G401 (cell line): ENCODE results near the gene CBLL2. TPM values are rescaled to one million over a fixed set of nuclear protein-coding genes. Genes with fewer than 3 reads are reported as not detected.
"Not testable (repeated sequence)": the region's sequence is repeated elsewhere in the genome, so short reads cannot be mapped to it uniquely, and the experiment has no call there.

Experiments
- DNase-seq: peaks from one replicate; pipeline ENCODE4 v3.0.0-alpha.2; 2015; ENCODE audit warnings: low spot score
- in situ Hi-C: cut with HindIII; loops from 2 replicates; pipeline ENCODE4 v1.10.0; 2016; ENCODE audit warnings: low sequenced_read_pairs, mixed read lengths
- total RNA-seq: library from RNA; depleted of rRNA; stranded (reverse); fragments of >200 nt; shearing (Covaris generic); gene quantifications from 2 replicates; pipeline ENCODE4 v1.2.3, GENCODE V29; 2014; rRNA removed

The CBLL2 gene, protein sequence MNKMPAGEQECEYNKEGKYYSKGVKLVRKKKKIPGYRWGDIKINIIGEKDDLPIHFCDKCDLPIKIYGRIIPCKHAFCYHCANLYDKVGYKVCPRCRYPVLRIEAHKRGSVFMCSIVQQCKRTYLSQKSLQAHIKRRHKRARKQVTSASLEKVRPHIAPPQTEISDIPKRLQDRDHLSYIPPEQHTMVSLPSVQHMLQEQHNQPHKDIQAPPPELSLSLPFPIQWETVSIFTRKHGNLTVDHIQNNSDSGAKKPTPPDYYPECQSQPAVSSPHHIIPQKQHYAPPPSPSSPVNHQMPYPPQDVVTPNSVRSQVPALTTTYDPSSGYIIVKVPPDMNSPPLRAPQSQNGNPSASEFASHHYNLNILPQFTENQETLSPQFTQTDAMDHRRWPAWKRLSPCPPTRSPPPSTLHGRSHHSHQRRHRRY
- total RNA-seq, result not detected in 2 replicates

DNA sequence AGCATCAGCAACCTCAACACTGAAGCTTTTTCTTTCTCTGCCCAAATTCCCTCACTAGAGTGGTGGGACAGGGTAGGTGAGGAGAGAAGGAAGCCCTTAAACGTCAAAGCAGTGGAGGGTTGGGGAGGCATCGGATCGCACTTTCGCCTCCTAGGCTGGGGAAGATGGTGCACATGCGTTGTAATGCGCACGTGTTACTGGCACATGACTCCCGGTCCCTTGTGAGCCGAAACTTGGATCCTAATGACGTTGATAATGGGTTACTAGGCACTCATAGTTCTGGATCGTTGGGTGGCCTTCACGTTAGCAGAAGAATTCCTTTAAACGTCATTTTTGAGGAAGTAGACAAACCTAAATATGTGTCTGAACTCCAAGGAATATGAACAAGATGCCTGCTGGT, at the start of gene CBLL2:
Gene CBLL2, plus strand, starts transcription at position 301 of the 400 bp plus-strand sequence. Its CDS starts 79 bp downstream, at position 380.
- in situ Hi-C loops, result no loop called here
- no peak for DNase-seq

DNA sequence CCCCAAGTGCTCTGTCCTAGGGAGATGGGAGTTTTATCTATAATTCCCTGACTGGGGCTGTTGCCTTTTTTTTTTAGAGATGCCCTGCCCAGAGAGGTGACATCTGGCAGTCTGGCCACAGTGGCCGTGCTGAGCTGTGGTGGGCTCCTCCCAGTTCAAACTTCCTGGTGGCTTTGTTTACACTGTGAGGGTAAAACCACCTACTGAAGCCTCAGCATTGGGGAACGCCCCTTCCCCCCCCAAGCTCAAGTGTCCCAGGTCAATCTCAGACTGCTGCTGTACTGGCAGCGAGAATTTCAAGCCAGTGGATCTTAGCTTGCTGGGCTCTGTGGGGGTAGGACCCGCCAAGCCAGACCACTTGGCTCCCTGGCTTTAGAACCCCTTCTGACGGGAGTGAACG, 38.3 kb upstream of the CBLL2 start:
- DNase-seq, result no peak
- in situ Hi-C loops, result no loop called here

DNA sequence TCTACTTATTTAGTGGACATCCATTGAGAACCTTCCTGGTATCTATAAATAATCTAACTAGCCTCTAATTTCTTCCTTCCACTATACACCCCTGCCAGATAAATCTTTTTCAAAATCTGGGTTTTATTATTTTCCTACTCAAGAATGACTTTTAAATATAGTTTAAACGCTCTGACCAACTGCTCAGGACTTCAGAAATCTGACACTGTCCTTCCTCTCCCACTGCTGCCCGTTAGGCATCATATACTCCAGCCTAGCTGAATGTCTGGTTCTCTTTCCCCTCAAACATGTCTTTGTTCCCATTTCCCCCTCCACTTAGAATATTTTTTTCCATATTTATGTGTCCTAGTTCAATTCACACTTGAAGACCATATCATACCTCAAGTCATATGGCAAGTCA, 35.2 kb upstream of the CBLL2 start:
- in situ Hi-C loops, result no loop called here
- DNase-seq, result no peak

DNA sequence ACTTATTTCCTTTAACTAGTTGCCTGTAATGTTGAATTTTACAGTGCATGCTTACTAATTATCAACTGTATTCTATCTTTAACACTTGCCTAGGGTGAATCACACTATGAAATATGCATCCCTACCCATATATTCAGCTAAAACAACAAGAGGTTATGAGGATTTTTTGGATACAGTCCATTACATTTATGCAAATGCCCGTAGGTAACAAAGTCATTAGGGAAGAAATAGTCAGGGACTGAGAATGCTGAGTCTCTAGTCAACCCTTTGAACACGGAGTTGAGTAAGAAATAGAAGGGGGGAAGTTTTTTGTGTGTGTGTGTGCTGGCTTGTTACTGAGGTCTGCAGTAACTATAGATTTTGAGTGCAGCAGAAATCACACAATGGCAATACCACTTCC, 26.1 kb upstream of the CBLL2 start:
- in situ Hi-C loops, result no loop called here
- no peak for DNase-seq

DNA sequence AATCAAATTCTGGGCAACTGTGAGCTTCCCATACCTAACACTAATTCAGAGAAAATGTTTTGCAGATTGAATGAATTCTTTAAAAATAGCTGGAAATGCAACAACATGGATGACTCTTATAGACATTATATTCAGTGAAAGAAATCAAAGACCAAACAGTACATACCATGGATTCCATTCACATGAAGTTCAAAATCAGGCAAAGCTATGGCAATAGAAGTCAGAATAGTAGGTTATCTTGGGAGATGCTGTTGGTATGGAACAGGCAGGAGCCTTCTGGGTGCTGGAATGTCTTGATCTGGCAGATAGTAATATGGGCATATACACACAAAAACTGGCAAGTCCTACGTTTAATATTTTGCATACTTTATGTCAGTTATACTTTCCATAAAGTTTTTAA, 25.5 kb upstream of the CBLL2 start:
- in situ Hi-C loops, result no loop called here

DNA sequence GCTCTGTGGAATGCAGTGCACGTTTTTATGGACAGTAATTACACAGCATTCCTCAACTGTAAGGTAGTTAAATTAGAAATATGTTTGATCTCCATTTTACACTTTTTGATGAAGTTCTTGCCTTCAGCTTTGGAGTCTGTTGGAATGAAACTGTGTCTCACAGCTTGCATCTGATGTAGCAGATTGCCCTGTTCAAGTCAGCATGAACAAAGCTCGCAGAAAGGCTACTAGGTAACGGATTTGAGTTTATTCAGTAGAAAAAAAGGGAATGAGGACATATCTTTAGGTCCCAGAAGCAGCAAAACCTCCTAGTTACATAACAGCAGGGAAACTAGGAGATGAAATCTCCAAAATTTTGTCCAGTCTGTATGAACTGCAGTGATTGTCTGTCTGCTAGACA, 24.3 kb upstream of the CBLL2 start:
- DNase-seq, result peak; percentile 58
- in situ Hi-C loops, result no loop called here

More for the DNA sequence above, 25.5 kb upstream of the CBLL2 start:
- DNase-seq, result no peak

DNA sequence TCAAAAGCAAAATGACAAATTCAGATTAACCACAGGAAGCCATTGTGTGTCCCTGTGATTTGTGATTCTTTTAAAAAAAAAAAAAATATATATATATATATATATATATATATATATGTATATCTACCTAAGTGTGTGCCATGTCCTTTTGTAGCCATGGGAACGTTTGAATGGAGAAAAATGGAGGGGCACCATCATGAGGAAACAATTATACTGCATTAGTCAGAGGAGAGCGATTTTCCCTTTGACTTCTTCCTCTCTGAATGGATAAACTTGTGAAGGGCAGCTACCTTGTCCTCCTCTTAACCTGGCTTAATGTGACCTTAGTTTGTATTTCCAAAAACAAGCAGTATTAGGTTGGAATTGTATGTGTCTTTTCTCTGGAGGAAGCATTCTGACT, 23.3 kb upstream of the CBLL2 start:
- in situ Hi-C loops, result no loop called here
- DNase-seq, result no peak

DNA sequence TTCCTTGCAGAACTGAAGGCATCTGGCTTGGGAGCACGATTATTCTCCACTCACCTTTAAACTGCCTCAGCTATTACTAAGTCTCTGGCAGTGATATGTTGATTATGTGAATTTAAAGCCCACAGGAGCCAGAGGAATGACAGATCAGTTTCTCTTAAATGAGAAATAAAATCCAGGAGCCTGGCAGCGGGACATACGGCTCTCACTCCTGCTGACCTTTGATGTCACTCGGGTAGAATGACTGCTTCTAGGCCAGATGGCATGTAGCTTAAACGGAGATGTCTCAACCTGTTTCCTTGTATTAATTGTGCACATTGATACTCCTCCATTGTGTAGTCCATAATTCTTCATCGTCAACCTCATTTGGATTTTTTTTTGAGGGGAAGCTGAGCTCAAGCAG, 4.0 kb upstream of the CBLL2 start:
- DNase-seq, result peak; percentile 26
- in situ Hi-C loops, result no loop called here

DNA sequence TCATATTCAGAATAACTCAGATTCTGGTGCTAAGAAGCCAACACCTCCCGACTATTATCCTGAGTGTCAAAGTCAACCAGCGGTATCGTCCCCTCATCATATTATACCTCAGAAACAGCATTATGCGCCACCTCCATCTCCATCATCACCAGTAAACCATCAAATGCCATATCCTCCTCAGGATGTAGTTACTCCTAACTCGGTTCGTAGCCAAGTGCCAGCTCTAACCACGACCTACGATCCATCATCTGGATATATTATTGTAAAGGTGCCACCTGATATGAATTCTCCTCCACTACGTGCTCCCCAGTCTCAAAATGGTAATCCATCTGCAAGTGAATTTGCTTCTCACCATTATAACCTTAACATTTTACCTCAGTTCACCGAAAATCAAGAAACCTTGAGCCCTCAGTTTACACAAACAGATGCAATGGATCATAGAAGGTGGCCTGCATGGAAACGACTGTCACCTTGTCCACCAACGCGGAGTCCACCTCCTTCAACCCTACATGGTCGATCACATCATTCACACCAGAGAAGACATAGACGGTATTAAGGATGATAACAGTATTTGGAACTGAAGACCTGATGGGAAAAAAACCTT, 1.1 kb downstream of the CBLL2 start:
- DNase-seq, result no peak
- in situ Hi-C loops, result no loop called here

DNA sequence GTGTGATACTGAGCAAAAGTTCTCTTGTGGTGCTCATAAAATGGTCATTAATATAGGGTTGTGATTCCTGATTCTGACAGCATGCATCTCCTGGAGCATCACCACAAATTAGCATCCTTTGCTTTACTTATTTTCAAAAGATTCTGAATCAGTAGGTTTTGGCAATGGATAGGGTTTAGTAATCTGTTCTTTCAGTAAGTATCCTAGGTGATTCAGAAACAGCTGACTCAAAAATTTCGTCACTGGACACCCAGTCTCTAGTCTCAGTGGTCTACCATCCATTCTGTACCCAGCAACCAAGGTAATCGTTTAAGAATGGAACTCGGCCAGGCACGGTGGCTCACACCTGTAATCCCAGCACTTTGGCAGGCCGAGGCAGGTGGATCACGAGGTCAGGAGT, 4.1 kb downstream of the CBLL2 start:
- DNase-seq, result no peak
- in situ Hi-C loops, result no loop called here

DNA sequence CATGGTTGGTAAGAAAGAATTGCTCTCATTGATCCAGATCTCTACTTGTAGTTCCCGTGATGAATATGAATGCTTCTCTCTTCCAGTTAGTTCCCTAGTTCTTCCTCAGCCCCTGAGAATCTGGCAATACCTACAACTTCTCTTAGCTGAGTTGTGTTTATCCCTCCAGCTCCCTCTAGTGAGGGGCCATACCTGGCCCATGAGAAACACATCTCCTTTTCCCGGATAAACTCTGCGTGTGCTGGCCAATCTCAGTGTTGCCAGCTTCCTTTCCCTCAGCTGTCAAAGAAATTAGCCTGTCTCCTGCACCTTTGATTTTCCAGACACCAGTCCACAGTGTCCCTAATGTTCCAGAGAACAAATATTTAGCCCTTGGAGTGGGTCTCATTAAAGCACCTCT, 5.7 kb downstream of the CBLL2 start:
- no peak for DNase-seq

DNA sequence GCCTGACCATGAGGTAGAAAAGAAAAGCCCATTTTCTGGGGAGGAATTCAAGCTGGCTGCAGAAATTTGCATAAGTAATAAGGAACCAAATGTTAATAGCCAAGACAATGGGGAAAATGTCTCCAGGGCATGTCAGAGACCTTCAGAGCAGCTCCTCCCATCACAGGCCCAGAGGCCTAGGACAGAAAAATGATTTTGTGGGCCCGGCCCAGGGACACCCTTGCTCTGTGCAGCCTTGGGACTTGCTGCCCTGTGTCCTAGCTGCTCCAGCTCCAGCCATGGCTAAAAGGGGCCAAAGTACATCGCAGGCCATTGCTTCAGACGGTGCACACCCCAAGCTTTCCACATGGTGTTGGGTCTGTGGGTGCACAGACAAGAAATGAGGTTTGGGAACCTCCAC, 16.5 kb downstream of the CBLL2 start:
- in situ Hi-C loops, DNase-seq: not testable (repeated sequence)

More for the DNA sequence above, 5.7 kb downstream of the CBLL2 start:
- in situ Hi-C loops, result no loop called here

DNA sequence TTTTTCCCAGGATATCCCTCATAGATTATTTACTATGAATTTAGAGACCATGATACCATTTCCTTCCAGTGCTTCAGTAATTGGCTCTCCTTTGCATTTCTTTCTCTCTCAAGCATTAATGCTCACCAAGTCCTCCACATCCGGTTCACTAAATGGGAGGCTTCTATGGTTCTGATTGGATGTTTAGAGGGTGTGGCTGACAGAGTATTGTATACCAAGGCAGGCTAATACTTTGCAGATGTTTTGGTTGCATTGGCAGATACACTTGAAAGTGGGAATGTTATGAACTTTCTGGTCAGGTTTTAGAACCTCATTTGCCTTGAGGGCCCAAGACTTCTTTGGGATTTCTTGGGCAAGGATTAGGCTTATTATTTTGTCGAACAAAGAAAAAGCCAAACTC, 24.2 kb downstream of the CBLL2 start:
- DNase-seq, result no peak
- in situ Hi-C loops, result no loop called here

DNA sequence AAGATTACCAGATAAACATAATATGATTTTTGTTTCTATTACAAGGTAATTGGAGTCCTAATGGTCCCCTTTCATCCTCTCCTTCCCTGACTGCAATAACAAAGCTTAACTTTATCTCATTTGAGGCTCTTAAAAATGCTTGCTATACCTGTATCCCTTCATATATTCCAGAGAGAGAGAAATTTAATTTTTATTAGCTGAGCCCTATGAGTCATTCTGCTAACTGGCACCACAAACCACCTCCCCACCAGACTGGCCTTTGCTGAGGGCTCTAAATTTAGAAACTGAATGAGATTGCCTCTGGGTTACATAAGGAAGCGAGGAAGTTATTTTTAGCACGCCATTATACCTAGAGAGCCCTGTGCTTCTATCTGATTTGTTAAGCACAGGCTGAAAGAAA, 27.4 kb downstream of the CBLL2 start:
- in situ Hi-C loops, result no loop called here
- DNase-seq, result peak; percentile 93

DNA sequence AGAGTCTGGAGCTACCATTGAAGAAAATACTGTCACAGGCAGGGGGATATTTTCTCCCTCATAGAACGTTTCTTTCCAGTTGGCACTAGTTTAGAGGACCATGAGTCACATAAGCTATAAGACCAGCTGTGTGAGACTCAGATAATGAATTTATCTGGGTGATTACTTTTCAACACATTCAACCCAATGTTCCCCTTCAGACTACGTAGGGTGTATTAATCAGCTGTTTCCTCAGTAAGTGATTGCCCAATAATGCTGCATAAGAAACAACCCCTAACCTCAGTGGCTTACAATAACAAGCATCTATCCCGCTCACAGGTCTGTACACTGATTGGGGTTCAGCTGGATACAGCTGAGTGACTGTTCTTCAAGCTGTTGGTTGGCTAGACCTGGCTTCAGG, 38.1 kb downstream of the CBLL2 start:
- in situ Hi-C loops, result no loop called here
- no peak for DNase-seq

DNA sequence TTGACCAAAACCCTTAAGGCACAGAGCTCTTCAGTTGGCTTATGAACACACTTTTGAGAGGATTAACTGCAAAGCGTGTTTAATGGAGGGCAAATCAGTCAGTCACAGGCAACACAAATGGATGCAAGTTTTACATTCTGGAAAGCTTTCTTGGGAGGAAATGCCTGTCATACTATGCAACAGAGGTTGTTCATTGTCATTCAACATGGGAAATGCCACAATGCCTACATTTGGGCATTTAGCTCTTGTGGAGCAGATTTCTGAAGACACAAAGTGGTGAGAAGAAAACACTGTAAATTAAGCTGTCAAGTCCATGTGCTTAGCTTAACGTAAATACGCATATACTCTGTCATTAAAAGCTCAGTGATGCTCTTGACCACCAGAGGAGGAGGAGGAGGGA, 41.1 kb downstream of the CBLL2 start:
- in situ Hi-C loops, result no loop called here
- no peak for DNase-seq

DNA sequence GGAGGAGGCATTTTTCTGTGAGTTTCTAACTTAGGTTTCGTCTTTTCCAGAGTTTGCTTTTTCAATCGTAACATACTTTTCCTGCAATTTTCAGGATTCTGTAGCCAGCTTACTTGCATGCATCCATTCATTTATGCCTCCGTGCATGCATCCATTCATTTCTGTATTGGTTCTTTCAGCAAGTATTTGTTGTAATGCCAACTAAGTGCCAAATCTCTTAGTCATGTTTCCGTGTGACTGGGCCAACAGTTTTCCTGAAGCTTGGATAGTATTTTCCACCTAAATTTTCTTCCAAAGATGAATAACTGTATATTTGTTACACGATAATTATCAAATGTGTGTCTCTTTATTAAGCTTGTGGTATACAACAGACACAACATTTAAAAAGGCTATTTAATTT, 41.5 kb downstream of the CBLL2 start:
- DNase-seq, result no peak
- in situ Hi-C loops, result no loop called here

DNA sequence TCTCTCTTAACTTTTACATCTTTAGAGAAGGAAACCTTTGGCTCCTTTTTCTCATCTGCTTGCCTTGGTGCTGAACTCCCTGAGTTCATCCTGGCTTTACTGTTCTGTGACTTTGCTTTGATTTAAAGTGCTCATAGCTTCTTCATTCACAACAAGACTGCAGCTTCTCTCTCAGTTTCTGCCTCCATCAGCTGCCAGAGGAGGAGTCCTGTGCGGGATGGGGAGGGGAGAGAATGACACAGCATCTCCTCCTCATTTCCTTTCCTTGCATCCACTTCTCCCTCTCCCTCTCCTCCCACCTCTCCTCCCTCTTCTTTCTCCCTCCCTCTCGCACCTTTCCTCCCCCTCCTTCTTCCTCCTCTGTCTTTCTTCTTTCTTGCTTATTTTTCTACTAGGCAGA, 42.0 kb downstream of the CBLL2 start:
- DNase-seq, result peak; percentile 11
- in situ Hi-C loops, result no loop called here

DNA sequence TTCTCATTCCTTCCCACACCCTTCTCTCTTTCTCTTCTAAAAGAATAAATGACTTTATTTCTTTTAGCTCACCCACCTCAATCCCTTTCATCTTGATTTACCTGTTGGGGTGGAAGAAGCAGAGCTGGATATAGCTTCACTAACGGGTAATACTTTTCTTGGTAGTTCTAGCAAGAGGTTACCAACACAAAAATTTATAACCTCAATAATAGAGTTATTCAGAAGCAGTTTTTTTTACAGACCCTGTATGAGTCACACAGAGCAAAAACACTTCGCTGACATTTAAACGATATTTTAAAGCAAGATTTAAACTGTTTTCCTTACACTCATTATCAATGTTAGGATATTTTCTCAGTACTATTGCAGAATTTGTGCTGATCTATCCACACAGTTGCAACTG, 42.4 kb downstream of the CBLL2 start:
- DNase-seq, result no peak
- in situ Hi-C loops, result no loop called here

DNA sequence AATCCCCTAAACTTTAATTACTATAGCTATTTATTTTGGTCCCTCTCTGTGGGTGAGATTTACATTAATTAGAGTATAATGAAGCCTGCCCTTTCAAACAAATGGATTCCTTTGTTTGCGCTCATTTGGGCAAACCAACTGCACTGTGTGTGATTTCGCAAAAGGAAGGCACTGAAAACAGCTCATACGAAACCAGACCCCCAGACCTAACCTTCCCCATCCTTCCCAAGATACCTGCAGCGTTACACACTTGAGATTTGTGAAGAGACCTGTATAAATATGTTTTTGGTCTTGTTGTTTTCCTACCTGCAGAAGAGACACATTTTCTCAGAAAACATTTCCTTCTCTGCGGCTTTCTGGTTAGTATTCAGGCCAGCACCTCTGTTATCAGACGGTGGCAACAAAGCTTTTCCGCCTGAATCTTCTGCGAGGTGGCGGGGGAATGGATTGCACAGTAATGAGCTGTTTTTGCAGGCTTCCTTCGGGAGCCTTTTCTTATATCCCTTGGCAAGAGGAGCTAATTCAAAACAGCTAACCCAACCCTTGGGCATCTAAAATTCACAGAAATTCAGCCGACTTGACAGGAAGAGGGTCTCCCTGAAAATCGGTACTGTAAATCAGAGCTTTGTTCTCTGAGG, 47.6 kb downstream of the CBLL2 start:
- in situ Hi-C loops, result no loop called here
- no peak for DNase-seq
